Esophagus muscularis mucosa (tissue), 3 donors: ENCODE measurements around the gene DENND2A.
"Not testable (repeated sequence)": the region's sequence is repeated elsewhere in the genome, so short reads cannot be mapped to it uniquely, and the experiment has no call there.

Experiments
- CTCF ChIP-seq, 3 experiments: fragments of 200-600 bp in 2 of 3; fragments of 450-650 bp in 1 of 3; sonication (generic) in 2 of 3; IDR thresholded peaks; one replicate each; pipeline ENCODE4 v1.5.1; 2017 to 2019; ENCODE audit warnings: antibody characterized with exemption in 3 of 3, mild to moderate bottlenecking in 2 of 3, moderate library complexity in 1 of 3
- POLR2A ChIP-seq: fragments of 450-650 bp; IDR thresholded peaks from one replicate; pipeline ENCODE4 v1.6.1; 2017; ENCODE audit warnings: antibody characterized with exemption, moderate library complexity, mild to moderate bottlenecking, low read depth

GRCh38 chr7:140507556-140507955 is 133.1 kb downstream of the DENND2A start:
- not testable (repeated sequence) for TF ChIP-seq POLR2A; CTCF (IDR thresholded peaks at IDR 0.05)
